Ammon's horn (tissue), 1 donor: ENCODE results near the gene ADGB.
"Not testable (repeated sequence)": the region's sequence is repeated elsewhere in the genome, so short reads cannot be mapped to it uniquely, and the experiment has no call there.

Experiments used
- DNase-seq: peaks from one replicate; pipeline ENCODE4 v3.0.0-alpha.2; 2016; ENCODE audit warnings: low spot score

ADGB gene

GRCh38 chr6:146598772-146599405 is at the start of gene ADGB:
ADGB (plus strand) TSS chr6:146598972; CDS start chr6:146599041, 69 bp downstream.
- DNase-seq: peak; percentile 47

- DNase-seq: no peak
Measured at GRCh38 chr6:146550911-146551310, 47.9 kb upstream of the ADGB start.

GRCh38 chr6:146551545-146551944 is 47.2 kb upstream of the ADGB start:
- DNase-seq: no peak

- no peak for DNase-seq
Measured at GRCh38 chr6:146553377-146554135, 45.2 kb upstream of the ADGB start.

- no peak for DNase-seq
Measured at GRCh38 chr6:146560607-146561006, 38.2 kb upstream of the ADGB start.

GRCh38 chr6:146566661-146567060 is 32.1 kb upstream of the ADGB start:
- DNase-seq: not testable (repeated sequence)

GRCh38 chr6:146568619-146569018 is 30.2 kb upstream of the ADGB start:
- not testable (repeated sequence) for DNase-seq

GRCh38 chr6:146574211-146574610 is 24.6 kb upstream of the ADGB start:
- DNase-seq: no peak

GRCh38 chr6:146578054-146578453 is 20.7 kb upstream of the ADGB start:
- DNase-seq: no peak

- no peak for DNase-seq
Measured at GRCh38 chr6:146581968-146582367, 16.8 kb upstream of the ADGB start.

- DNase-seq: peak; percentile 79
Measured at GRCh38 chr6:146582857-146583256, 15.9 kb upstream of the ADGB start.

- DNase-seq: no peak
Measured at GRCh38 chr6:146583966-146584365, 14.8 kb upstream of the ADGB start.

GRCh38 chr6:146587459-146587858 is 11.3 kb upstream of the ADGB start:
- DNase-seq: no peak

- DNase-seq: no peak
Measured at GRCh38 chr6:146590492-146590891, 8.3 kb upstream of the ADGB start.

- no peak for DNase-seq
Measured at GRCh38 chr6:146592451-146592850, 6.3 kb upstream of the ADGB start.

GRCh38 chr6:146593986-146594385 is 4.8 kb upstream of the ADGB start:
- peak; percentile 51 for DNase-seq

- peak; percentile 53 for DNase-seq
Measured at GRCh38 chr6:146594495-146594894, 4.3 kb upstream of the ADGB start.

- DNase-seq: peak; percentile 71
Measured at GRCh38 chr6:146595972-146596731, 2.6 kb upstream of the ADGB start.

- no peak for DNase-seq
Measured at GRCh38 chr6:146601352-146601751, 2.6 kb downstream of the ADGB start.

- DNase-seq: no peak
Measured at GRCh38 chr6:146602526-146602925, 3.8 kb downstream of the ADGB start.

- DNase-seq: no peak
Measured at GRCh38 chr6:146613947-146614346, 15.2 kb downstream of the ADGB start.

GRCh38 chr6:146620655-146621054 is 21.9 kb downstream of the ADGB start:
- no peak for DNase-seq

GRCh38 chr6:146628350-146628749 is 29.6 kb downstream of the ADGB start:
- no peak for DNase-seq
